Right lobe of liver (tissue), 6 donors: ENCODE measurements around the gene DGKH. TPM values are rescaled to one million over a fixed set of nuclear protein-coding genes. Genes with fewer than 3 reads are reported as not detected.
"Not testable (repeated sequence)": the region's sequence is repeated elsewhere in the genome, so short reads cannot be mapped to it uniquely, and the experiment has no call there.

Experiments used
- ATAC-seq, 4 donors: fragments of 200-7000 bp; cut with Tn5 transposase; one replicate each; pipeline ENCODE4 v1.9.1; 2020; ENCODE audit warnings: mild to moderate bottlenecking in 4 of 4, moderate library complexity in 4 of 4
- DNase-seq, 3 donors: peaks; one replicate each; pipeline ENCODE4 v3.0.0-alpha.2; 2020
- H3K27ac ChIP-seq, 3 donors: fragments of 200-600 bp; one replicate each; pipeline ENCODE4 v1.8.0; 2022
- H3K27me3 ChIP-seq, 2 donors: fragments of 200-600 bp; one replicate each; pipeline ENCODE4 v1.8.0; 2022
- H3K36me3 ChIP-seq, 4 donors: fragments of 200-600 bp; sonication (generic) in 1 of 4; one replicate each; pipeline versions ENCODE4 v1.5.1 to v1.8.0; 2017 to 2022; ENCODE audit warnings: control low read depth in 1 of 4
- H3K4me1 ChIP-seq, 4 donors: fragments of 200-600 bp; sonication (generic) in 1 of 4; one replicate each; pipeline versions ENCODE4 v1.5.1 to v1.8.0; 2017 to 2022; ENCODE audit warnings: control low read depth in 1 of 4
- H3K4me3 ChIP-seq, 3 donors: fragments of 200-600 bp; one replicate each; pipeline ENCODE4 v1.8.0; 2022
- H3K9me3 ChIP-seq, 4 donors: fragments of 200-600 bp; sonication (generic) in 1 of 4; one replicate each; pipeline versions ENCODE4 v1.5.1 to v1.8.0; 2017 to 2022; ENCODE audit warnings: control low read depth in 1 of 4
- CTCF ChIP-seq, 4 donors: fragments of 200-600 bp in 3 of 4; fragments of 450-650 bp in 1 of 4; IDR thresholded peaks; one replicate each; pipeline versions ENCODE4 v1.5.1 to v1.8.0; 2016 to 2022; ENCODE audit warnings: antibody characterized with exemption in 4 of 4, mild to moderate bottlenecking in 2 of 4
- POLR2A ChIP-seq: fragments of 450-650 bp; IDR thresholded peaks from one replicate; pipeline ENCODE4 v1.6.1; 2017; ENCODE audit warnings: antibody characterized with exemption, mild to moderate bottlenecking
- WGBS: methylation state at CpG from one replicate; pipeline ENCODE4 v1.1.6; 2018; ENCODE audit warnings: low coverage, low lambda C conversion rate; ENCODE audit not compliant: insufficient coverage; ENCODE audit errors: missing lambda C conversion rate; 5-methylcytosine and 5-hydroxymethylcytosine counted together
- intact Hi-C, 2 donors: fragments of 100-400 bp; cut with DNase I; formaldehyde crosslinking; loops; one replicate each; pipeline versions ENCODE4 v1.11.2 to v1.14.1; 2022
- total RNA-seq, 6 experiments: library from RNA; depleted of rRNA in 2 of 6; stranded (reverse); fragments of >200 nt in 2 of 6; fragmentation: NEBNext Ultra II Directional in 3 of 6; extraction: Animal tissue kit (Norgen Biotek cat#: 25700) in 3 of 6; gene quantifications; one replicate each; pipeline versions ENCODE4 v1.1.0 to v1.2.4, GENCODE V29; 2016 to 2023
- donor health status: DM: no; HTN: yes; CAD: no.
- donor health status: DM: no; HTN: no; CAD: no.
- donor health status: DM: no; HTN: no; CAD: no.
- donor health status: DM: no; HTN: yes; CAD: no.
- donor health status: DM: no; HTN: yes; CAD: no.

Gene DGKH
- total RNA-seq, 6 experiments from 2014 or later, result 0.95 to 5.1 (median 2.2) TPM

GRCh38 chr13:42219876-42220275 is 171.4 kb downstream of the DGKH start:
- no peaks in the 10 kb centered on the region for H3K27me3 ChIP-seq
- H3K4me3 ChIP-seq, result no peak overlapping the region
- WGBS, result 100% methylated on average over 1 of the region's 1 CpG
- H3K9me3 ChIP-seq, result no peaks in the 10 kb centered on the region
- H3K36me3 ChIP-seq, result no peaks in the 10 kb centered on the region
- intact Hi-C loops, result no loop called here
- DNase-seq (no peak), ATAC-seq (no peak)
- H3K27ac ChIP-seq, result no peak overlapping the region
- no peaks in the 10 kb centered on the region for H3K4me1 ChIP-seq
- no peak for TF ChIP-seq CTCF (IDR thresholded peaks at IDR 0.05)
- TF ChIP-seq POLR2A, result no peak

GRCh38 chr13:42221121-42221765 is 172.8 kb downstream of the DGKH start:
- TF ChIP-seq CTCF (IDR thresholded peaks at IDR 0.05) (no peak), POLR2A (no peak)
- no peak for ATAC-seq
- H3K4me3 ChIP-seq, result no peak overlapping the region
- intact Hi-C loops, result no loop called here
- H3K36me3 ChIP-seq, result no peaks in the 10 kb centered on the region
- no peaks in the 10 kb centered on the region for H3K9me3 ChIP-seq
- H3K27ac ChIP-seq, result no peak overlapping the region
- WGBS, result 76% methylated on average over 4 of the region's 4 CpGs
- no peak for DNase-seq
- H3K4me1 ChIP-seq, result no peaks in the 10 kb centered on the region
- no peaks in the 10 kb centered on the region for H3K27me3 ChIP-seq

- ATAC-seq (no peak), DNase-seq (no peak)
- H3K36me3 ChIP-seq, result no peaks in the 10 kb centered on the region
- whole genome bisulfite sequencing, result 100% methylated on average over 4 of the region's 4 CpGs
- H3K27ac ChIP-seq, result no peak overlapping the region
- no peaks in the 10 kb centered on the region for H3K9me3 ChIP-seq
- TF ChIP-seq POLR2A (no peak), CTCF (IDR thresholded peaks at IDR 0.05) (no peak)
- no peaks in the 10 kb centered on the region for H3K27me3 ChIP-seq
- intact Hi-C loops, result no loop called here
- H3K4me3 ChIP-seq, result no peak overlapping the region
- no peaks in the 10 kb centered on the region for H3K4me1 ChIP-seq
Measured at GRCh38 chr13:42223681-42224080, 175.2 kb downstream of the DGKH start.

GRCh38 chr13:42225051-42225450 is 176.6 kb downstream of the DGKH start:
- TF ChIP-seq POLR2A (no peak), CTCF (IDR thresholded peaks at IDR 0.05) (no peak)
- intact Hi-C loops, result no loop called here
- 100% methylated on average over 2 of the region's 2 CpGs for WGBS
- no peak for ATAC-seq
- DNase-seq, result no peak
- H3K9me3 ChIP-seq, result no peaks in the 10 kb centered on the region
- H3K36me3 ChIP-seq, result no peaks in the 10 kb centered on the region
- no peaks in the 10 kb centered on the region for H3K4me1 ChIP-seq
- no peaks in the 10 kb centered on the region for H3K27me3 ChIP-seq
- no peak overlapping the region for H3K27ac ChIP-seq
- H3K4me3 ChIP-seq, result no peak overlapping the region

- H3K4me3 ChIP-seq, H3K9me3 ChIP-seq, intact Hi-C loops, H3K36me3 ChIP-seq, H3K27ac ChIP-seq, H3K4me1 ChIP-seq, DNase-seq, ATAC-seq, H3K27me3 ChIP-seq: not testable (repeated sequence)
- WGBS, result 91% methylated on average over 2 of the region's 5 CpGs
Measured at GRCh38 chr13:42226759-42227158, 178.3 kb downstream of the DGKH start.
